Measurements from ENCODE around the gene CMKLR1.

DNA sequence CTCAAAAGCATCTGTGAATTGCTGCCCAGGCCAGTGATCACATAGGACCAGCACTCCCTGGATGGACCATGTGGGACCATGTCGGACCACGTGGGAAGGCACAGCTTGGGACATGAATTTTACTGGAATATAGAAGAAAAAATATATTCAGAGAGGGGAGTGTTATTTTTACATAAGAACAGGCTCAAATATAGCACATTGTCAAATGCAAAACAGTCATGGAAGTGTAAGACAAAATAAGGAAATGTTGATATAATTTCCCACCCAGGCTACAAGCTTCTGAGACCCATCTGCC lies 68.3 kb downstream of the CMKLR1 start:
- no peak for TF ChIP-seq POLR2AphosphoS5 (IDR thresholded peaks at IDR 0.05; ENCODE audit: low read depth, low read length)
- no peak for TF ChIP-seq TAF1 (IDR thresholded peaks at IDR 0.05; ENCODE audit: borderline replicate concordance, insufficient read depth, low read length)
- TF ChIP-seq SIN3A (IDR thresholded peaks at IDR 0.05; ENCODE audit: borderline replicate concordance, insufficient read depth, low read length): no peak
- TF ChIP-seq REST (IDR thresholded peaks at IDR 0.05; ENCODE audit: insufficient read depth in 1 of 2, low read depth in 2 of 2, low read length in 2 of 2): no peak
